WTC11 (cell line): ENCODE results near the gene SGSM2. TPM values are rescaled to one million over a fixed set of nuclear protein-coding genes. Genes with fewer than 3 reads are reported as not detected.
A peak's percentile ranks its signal among the peaks of the same experiment; 100 is the strongest.

Experiments used
- ATAC-seq: fragments of 200-7000 bp; cut with Tn5 transposase; 2 replicates; pipeline ENCODE4 v1.10.0; 2021; ENCODE audit warnings: mild to moderate bottlenecking, moderate library complexity
- CTCF ChIA-PET: fragments of 300-600 bp; sonication (Branson Sonifier 250); formaldehyde crosslinking; loops from one replicate; lab custom pipeline; 2021; ENCODE audit warnings: antibody characterized with exemption; lab: Charles Lee
- POLR2A ChIA-PET: fragments of 350-600 bp; sonication (Branson Sonifier 250); formaldehyde crosslinking; loops from one replicate; lab custom pipeline; 2021; ENCODE audit warnings: antibody characterized with exemption; lab: Charles Lee
- DNase-seq: peaks from one replicate; pipeline ENCODE4 v3.0.0; 2021; ENCODE audit warnings: low spot score
- H3K27ac Mint-ChIP-seq: 2 replicates; pipeline ENCODE4 v1.8.0; 2021; ENCODE audit warnings: mixed read lengths
- H3K27me3 Mint-ChIP-seq: 2 replicates; pipeline ENCODE4 v1.8.0; 2021; ENCODE audit warnings: low read depth, mild to moderate bottlenecking, moderate library complexity, mixed read lengths
- H3K36me3 Mint-ChIP-seq: 2 replicates; pipeline ENCODE4 v1.8.0; 2021; ENCODE audit warnings: mixed read lengths
- H3K4me1 Mint-ChIP-seq: 2 replicates; pipeline ENCODE4 v1.8.0; 2022; ENCODE audit warnings: mixed read lengths
- H3K4me3 Mint-ChIP-seq: 2 replicates; pipeline ENCODE4 v1.8.0; 2021; ENCODE audit warnings: mild to moderate bottlenecking, moderate library complexity, mixed read lengths
- H3K9me3 Mint-ChIP-seq: 2 replicates; pipeline ENCODE4 v1.8.0; 2021; ENCODE audit warnings: mixed read lengths
- ESRRA ChIP-seq: sonication (generic); formaldehyde crosslinking; IDR thresholded peaks from 2 replicates; pipeline ENCODE4 v1.8.1; 2022; ENCODE audit warnings: mild to moderate bottlenecking, missing genetic modification reagents, borderline replicate concordance
- JAZF1 ChIP-seq: fragments of 250-450 bp; sonication (Bioruptor Pico); IDR thresholded peaks from 2 replicates; pipeline ENCODE4 v1.9.0; 2021; ENCODE audit warnings: moderate library complexity, mild to moderate bottlenecking, inconsistent platforms
- NR3C1 ChIP-seq: sonication (generic); formaldehyde crosslinking; conservative IDR thresholded peaks from 2 replicates; pipeline ENCODE4 v1.8.1; 2023; ENCODE audit warnings: low read depth, mild to moderate bottlenecking, missing genetic modification reagents
- RELA ChIP-seq: sonication (generic); formaldehyde crosslinking; IDR thresholded peaks from 2 replicates; pipeline ENCODE4 v1.8.1; 2022; ENCODE audit warnings: missing genetic modification reagents, mild to moderate bottlenecking, borderline replicate concordance
- TEAD4 ChIP-seq: sonication (generic); formaldehyde crosslinking; IDR thresholded peaks from 2 replicates; pipeline ENCODE4 v1.8.0; 2022; ENCODE audit warnings: mild to moderate bottlenecking, missing genetic modification reagents
- ZNF263 ChIP-seq: sonication (generic); formaldehyde crosslinking; IDR thresholded peaks from 2 replicates; pipeline ENCODE4 v1.8.1; 2022; ENCODE audit warnings: low read depth, mild to moderate bottlenecking, moderate library complexity, missing genetic modification reagents
- total RNA-seq: library from RNA; stranded (reverse); gene quantifications from 3 replicates; pipeline ENCODE4 v1.2.3, GENCODE V29; 2021
- TF ChIP-seq, protein P1 (sequence below): fragments of 250-450 bp; sonication (Bioruptor Pico); IDR thresholded peaks from 2 replicates; pipeline ENCODE4 v2.1.2; 2022; ENCODE audit warnings: mild to moderate bottlenecking, moderate library complexity
- TF ChIP-seq, protein P2 (sequence below): sonication (generic); formaldehyde crosslinking; IDR thresholded peaks from 2 replicates; pipeline ENCODE4 v1.8.0; 2022; ENCODE audit warnings: mild to moderate bottlenecking, missing genetic modification reagents
- TF ChIP-seq, protein P3 (sequence below): sonication (generic); formaldehyde crosslinking; IDR thresholded peaks from 2 replicates; pipeline ENCODE4 v1.8.1; 2022; ENCODE audit warnings: missing genetic modification reagents, borderline replicate concordance
- TF ChIP-seq, protein P4 (sequence below): sonication (generic); formaldehyde crosslinking; IDR thresholded peaks from 2 replicates; pipeline ENCODE4 v1.8.0; 2023; ENCODE audit warnings: missing genetic modification reagents
- TF ChIP-seq, protein P5 (sequence below): fragments of 250-450 bp; sonication (Bioruptor Pico); IDR thresholded peaks from 2 replicates; pipeline ENCODE4 v1.9.0; 2021; ENCODE audit warnings: mild to moderate bottlenecking, borderline replicate concordance

The SGSM2 gene
- total RNA-seq, 1 experiment from 2014 or later = 50.3 TPM

DNA sequence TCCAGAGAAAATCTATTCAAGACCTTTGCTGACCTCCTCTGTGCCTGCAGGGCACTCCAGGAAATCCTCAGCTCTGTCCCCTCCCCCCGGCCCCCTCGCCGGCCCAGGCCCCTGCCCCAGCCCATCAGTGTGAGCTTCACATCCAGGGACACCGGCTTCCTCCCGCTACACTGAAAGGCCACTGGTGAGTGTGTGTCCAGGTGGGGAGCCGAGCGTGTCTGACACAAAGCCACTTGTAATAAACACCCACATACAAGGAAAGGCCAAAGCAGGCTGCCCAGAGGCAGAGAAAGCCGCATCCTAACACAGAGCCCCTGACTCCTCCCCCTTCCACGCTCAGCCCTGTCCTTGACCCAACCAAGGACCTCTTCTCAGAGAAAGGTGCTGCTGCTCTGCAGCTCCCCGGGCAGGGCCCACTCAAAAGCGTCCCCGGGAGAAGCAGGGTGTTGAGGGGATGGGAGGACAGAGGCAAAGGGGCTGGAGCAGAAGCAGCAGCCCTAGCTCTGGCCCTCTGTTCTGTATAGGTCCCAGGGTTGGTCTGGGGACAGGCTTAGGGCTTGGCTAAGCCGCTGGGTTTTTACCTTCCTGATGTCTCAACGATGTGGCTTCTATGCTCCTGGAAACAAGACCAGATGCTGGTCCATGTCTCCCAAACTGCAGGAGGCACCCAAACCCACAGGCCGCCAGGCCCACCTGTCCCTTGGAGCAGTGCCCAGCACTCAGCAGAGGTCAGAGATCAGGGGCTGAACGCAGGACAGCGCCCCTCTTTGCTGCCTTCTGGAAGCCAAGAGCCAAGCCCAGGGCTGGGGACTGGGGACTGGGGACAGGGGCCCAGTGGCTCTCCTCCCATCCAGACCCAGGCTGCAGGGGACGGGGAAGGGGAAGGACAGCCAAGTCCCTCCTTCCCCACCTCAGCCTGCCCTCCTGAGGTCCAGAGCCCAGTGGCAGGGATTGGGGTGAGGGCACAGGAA is 48.2 kb downstream of the SGSM2 start:
- Mint-ChIP-seq H3K4me3 (no peak overlapping the region), H3K4me1 (peaks cover 26% of the 10 kb centered on the region), H3K27ac (no peak overlapping the region), H3K9me3 (no peaks in the 10 kb centered on the region), H3K27me3 (no peaks in the 10 kb centered on the region), H3K36me3 (peaks cover 3% of the 10 kb centered on the region; the same call in 1 of the 2 replicates)
- POLR2A ChIA-PET = interaction anchor here (0.6 to 0.9 kb wide), 2 partner anchors 9 to 41 kb away, joined by 3 to 8 read pairs; no protein-coding TSS in a partner anchor
- CTCF ChIA-PET = interaction anchor here (0.6 to 7.4 kb wide), 7 partner anchors 10 to 336 kb away, joined by 3 to 268 read pairs (median 3); no protein-coding TSS in a partner anchor
- no peak for DNase-seq
- peak; percentile 33 for ATAC-seq
- TF ChIP-seq, protein P1, sequence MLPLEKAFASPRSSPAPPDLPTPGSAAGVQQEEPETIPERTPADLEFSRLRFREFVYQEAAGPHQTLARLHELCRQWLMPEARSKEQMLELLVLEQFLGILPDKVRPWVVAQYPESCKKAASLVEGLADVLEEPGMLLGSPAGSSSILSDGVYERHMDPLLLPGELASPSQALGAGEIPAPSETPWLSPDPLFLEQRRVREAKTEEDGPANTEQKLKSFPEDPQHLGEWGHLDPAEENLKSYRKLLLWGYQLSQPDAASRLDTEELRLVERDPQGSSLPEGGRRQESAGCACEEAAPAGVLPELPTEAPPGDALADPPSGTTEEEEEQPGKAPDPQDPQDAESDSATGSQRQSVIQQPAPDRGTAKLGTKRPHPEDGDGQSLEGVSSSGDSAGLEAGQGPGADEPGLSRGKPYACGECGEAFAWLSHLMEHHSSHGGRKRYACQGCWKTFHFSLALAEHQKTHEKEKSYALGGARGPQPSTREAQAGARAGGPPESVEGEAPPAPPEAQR = no peak
- TF ChIP-seq, protein P2, sequence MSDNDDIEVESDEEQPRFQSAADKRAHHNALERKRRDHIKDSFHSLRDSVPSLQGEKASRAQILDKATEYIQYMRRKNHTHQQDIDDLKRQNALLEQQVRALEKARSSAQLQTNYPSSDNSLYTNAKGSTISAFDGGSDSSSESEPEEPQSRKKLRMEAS = no peak
- TF ChIP-seq JAZF1 (CRISPR knock-in tag) (no peak), ZNF263 (no peak)
- TF ChIP-seq, protein P3, sequence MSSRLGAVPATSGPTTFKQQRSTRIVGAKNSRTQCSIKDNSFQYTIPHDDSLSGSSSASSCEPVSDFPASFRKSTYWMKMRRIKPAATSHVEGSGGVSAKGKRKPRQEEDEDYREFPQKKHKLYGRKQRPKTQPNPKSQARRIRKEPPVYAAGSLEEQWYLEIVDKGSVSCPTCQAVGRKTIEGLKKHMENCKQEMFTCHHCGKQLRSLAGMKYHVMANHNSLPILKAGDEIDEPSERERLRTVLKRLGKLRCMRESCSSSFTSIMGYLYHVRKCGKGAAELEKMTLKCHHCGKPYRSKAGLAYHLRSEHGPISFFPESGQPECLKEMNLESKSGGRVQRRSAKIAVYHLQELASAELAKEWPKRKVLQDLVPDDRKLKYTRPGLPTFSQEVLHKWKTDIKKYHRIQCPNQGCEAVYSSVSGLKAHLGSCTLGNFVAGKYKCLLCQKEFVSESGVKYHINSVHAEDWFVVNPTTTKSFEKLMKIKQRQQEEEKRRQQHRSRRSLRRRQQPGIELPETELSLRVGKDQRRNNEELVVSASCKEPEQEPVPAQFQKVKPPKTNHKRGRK (CRISPR knock-in tag) = no peak

DNA sequence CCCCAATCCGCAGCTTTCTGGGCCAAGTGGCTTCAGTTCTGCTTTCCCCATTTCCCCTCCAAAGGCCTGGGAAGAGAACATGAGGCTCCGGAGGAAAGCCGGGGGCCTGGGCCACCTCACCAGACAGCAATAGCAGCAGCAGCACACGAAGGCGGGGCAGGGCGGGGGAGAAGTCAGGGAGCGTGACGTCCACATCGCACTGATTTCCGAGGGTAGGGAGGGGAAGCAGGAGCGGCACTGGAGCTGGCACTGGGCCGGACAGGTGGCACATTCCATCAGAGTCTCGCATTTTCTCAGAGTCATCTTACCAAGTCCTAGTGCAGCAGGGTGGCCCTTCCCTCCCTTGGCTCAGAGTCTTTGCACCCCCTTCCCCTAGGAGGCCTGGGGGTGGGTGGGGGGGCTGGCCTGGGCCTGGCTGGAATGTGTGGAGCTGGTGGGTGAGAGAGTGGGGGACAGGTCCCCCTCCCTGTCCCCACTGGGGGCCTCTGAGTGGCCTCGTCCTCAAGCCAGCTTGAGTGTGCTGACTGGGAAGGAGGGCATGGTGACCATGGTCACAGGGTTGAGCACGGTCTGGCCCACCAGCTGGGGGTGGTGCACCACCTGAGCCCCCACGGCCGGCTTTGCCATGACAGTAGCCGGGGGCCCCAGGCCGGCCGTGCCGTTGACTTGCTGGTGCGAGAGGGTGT is 49.2 kb downstream of the SGSM2 start:
- Mint-ChIP-seq H3K9me3 (no peaks in the 10 kb centered on the region), H3K27me3 (no peaks in the 10 kb centered on the region), H3K36me3 (peaks cover 3% of the 10 kb centered on the region; the same call in 1 of the 2 replicates), H3K4me3 (no peak overlapping the region), H3K27ac (peak overlapping the region; percentile 27; the same call in 1 of the 2 replicates), H3K4me1 (peaks cover 26% of the 10 kb centered on the region)
- TF ChIP-seq, protein P4, sequence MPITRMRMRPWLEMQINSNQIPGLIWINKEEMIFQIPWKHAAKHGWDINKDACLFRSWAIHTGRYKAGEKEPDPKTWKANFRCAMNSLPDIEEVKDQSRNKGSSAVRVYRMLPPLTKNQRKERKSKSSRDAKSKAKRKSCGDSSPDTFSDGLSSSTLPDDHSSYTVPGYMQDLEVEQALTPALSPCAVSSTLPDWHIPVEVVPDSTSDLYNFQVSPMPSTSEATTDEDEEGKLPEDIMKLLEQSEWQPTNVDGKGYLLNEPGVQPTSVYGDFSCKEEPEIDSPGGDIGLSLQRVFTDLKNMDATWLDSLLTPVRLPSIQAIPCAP (CRISPR knock-in tag) = no peak
- TF ChIP-seq RELA (CRISPR knock-in tag) (no peak), NR3C1 (CRISPR knock-in tag) (no peak), TEAD4 (no peak), ESRRA (no peak)
- TF ChIP-seq, protein P5, sequence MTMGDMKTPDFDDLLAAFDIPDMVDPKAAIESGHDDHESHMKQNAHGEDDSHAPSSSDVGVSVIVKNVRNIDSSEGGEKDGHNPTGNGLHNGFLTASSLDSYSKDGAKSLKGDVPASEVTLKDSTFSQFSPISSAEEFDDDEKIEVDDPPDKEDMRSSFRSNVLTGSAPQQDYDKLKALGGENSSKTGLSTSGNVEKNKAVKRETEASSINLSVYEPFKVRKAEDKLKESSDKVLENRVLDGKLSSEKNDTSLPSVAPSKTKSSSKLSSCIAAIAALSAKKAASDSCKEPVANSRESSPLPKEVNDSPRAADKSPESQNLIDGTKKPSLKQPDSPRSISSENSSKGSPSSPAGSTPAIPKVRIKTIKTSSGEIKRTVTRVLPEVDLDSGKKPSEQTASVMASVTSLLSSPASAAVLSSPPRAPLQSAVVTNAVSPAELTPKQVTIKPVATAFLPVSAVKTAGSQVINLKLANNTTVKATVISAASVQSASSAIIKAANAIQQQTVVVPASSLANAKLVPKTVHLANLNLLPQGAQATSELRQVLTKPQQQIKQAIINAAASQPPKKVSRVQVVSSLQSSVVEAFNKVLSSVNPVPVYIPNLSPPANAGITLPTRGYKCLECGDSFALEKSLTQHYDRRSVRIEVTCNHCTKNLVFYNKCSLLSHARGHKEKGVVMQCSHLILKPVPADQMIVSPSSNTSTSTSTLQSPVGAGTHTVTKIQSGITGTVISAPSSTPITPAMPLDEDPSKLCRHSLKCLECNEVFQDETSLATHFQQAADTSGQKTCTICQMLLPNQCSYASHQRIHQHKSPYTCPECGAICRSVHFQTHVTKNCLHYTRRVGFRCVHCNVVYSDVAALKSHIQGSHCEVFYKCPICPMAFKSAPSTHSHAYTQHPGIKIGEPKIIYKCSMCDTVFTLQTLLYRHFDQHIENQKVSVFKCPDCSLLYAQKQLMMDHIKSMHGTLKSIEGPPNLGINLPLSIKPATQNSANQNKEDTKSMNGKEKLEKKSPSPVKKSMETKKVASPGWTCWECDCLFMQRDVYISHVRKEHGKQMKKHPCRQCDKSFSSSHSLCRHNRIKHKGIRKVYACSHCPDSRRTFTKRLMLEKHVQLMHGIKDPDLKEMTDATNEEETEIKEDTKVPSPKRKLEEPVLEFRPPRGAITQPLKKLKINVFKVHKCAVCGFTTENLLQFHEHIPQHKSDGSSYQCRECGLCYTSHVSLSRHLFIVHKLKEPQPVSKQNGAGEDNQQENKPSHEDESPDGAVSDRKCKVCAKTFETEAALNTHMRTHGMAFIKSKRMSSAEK (CRISPR knock-in tag) = no peak
- ATAC-seq = no peak
- no peak for DNase-seq
- POLR2A ChIA-PET = no interaction called here
- CTCF ChIA-PET = interaction anchor here (1.3 to 7.4 kb wide), 2 partner anchors 30 to 33 kb away, joined by 5 to 268 read pairs; no protein-coding TSS in a partner anchor
